HepG2 (cell line): ENCODE results near the gene ACKR3. TPM values are rescaled to one million over a fixed set of nuclear protein-coding genes. Genes with fewer than 3 reads are reported as not detected.

Source experiments
- ATAC-seq: fragments of 200-7000 bp; cut with Tn5 transposase; 3 replicates; pipeline ENCODE4 v1.9.1; 2020; ENCODE audit warnings: mild to moderate bottlenecking, moderate library complexity
- BruUV-seq: library from RNA; stranded (reverse); fragments of 400-500 nt; replicated peaks from 2 replicates; lab custom pipeline; 2021; lab: Mats Ljungman, UMichigan
- CTCF ChIA-PET: fragments of 300-600 bp; formaldehyde crosslinking; extraction: SDS; loops from one replicate; lab custom pipeline; 2021; ENCODE audit warnings: low total read pairs, inconsistent platforms, low intra/inter-chr PET ratio; lab: Yijun Ruan, JAX
- POLR2A ChIA-PET: fragments of 350-600 bp; sonication (Branson Sonifier 250); formaldehyde crosslinking; loops from one replicate; lab custom pipeline; 2020; ENCODE audit warnings: antibody characterized with exemption, inconsistent platforms; lab: Yijun Ruan, JAX
- DNase-seq: peaks from one replicate; pipeline ENCODE4 v3.0.0-alpha.2; 2015; ENCODE audit warnings: low spot score
- FAIRE-seq: peaks from 3 replicates; lab custom pipeline; 2011; peaks lifted over from hg19 to GRCh38; lab: Jason Lieb, UNC
- H2AFZ ChIP-seq: one replicate; pipeline ENCODE4 v1.6.1; 2011; ENCODE audit warnings: low read length, inconsistent platforms
- H3K27ac ChIP-seq: fragments of 300-600 bp; 3 replicates; pipeline ENCODE4 v1.8.0; 2011; ENCODE audit warnings: mixed run types, mild to moderate bottlenecking, mixed read lengths, low read length, inconsistent platforms; ENCODE audit not compliant: insufficient read depth; ENCODE audit errors: extremely low read length
- H3K27me3 ChIP-seq, 2 experiments: fragments of 200-600 bp in 1 of 2; 2 replicates in 1 of 2; 3 replicates in 1 of 2; pipeline versions ENCODE4 v1.6.0 to v1.8.0; 2011; ENCODE audit warnings: low read length in 2 of 2, mild to moderate bottlenecking in 2 of 2, moderate library complexity in 2 of 2, inconsistent platforms in 1 of 2; ENCODE audit not compliant: insufficient read depth in 2 of 2, control insufficient read depth in 1 of 2
- H3K36me3 ChIP-seq, 2 experiments: fragments of 200-600 bp in 1 of 2; replicated peaks in 1 of 2; 2 replicates in 1 of 2; 3 replicates in 1 of 2; pipeline versions ENCODE4 v1.5.1 to v1.8.0; 2011; ENCODE audit warnings: low read length in 2 of 2, inconsistent platforms in 1 of 2; ENCODE audit not compliant: insufficient read depth in 2 of 2, control insufficient read depth in 1 of 2
- H3K4me1 ChIP-seq: 2 replicates; pipeline ENCODE4 v1.5.1; 2012; ENCODE audit warnings: low read length, inconsistent platforms; ENCODE audit not compliant: insufficient read depth
- H3K4me2 ChIP-seq: 2 replicates; pipeline ENCODE4 v1.6.0; 2011; ENCODE audit warnings: low read depth, low read length, inconsistent platforms
- H3K4me3 ChIP-seq, 3 experiments: fragments of 200-600 bp in 1 of 3; sonication (generic), shearing (Covaris generic) in 1 of 3; replicated peaks in 1 of 3; 2 replicates each; pipeline ENCODE4 v1.5.1; 2011 to 2016; ENCODE audit warnings: low read length in 3 of 3, inconsistent platforms in 2 of 3, low read depth in 2 of 3, mild to moderate bottlenecking in 2 of 3, control low read depth in 1 of 3, mixed read lengths in 1 of 3; ENCODE audit not compliant: insufficient read depth in 1 of 3
- H3K79me2 ChIP-seq: one replicate; pipeline ENCODE4 v1.6.1; 2011; ENCODE audit warnings: low read length, inconsistent platforms; ENCODE audit not compliant: insufficient read depth
- H3K9ac ChIP-seq: 2 replicates; pipeline ENCODE4 v1.6.0; 2011; ENCODE audit warnings: mild to moderate bottlenecking, low read depth, low read length, inconsistent platforms; ENCODE audit not compliant: insufficient read depth
- H3K9me3 ChIP-seq: 2 replicates; pipeline ENCODE4 v1.5.1; 2012; ENCODE audit warnings: mild to moderate bottlenecking, low read length
- H4K20me1 ChIP-seq: 2 replicates; pipeline ENCODE4 v1.6.0; 2011; ENCODE audit warnings: inconsistent platforms, mild to moderate bottlenecking, low read length, moderate library complexity; ENCODE audit not compliant: insufficient read depth
- CEBPB ChIP-seq: IDR thresholded peaks from 2 replicates; pipeline ENCODE4 v1.6.1; 2011; ENCODE audit warnings: low read depth, low read length, improper control_type of control experiment, borderline replicate concordance
- CREM ChIP-seq, 2 experiments: sonication (generic) in 1 of 2; formaldehyde crosslinking in 1 of 2; IDR thresholded peaks; 2 replicates each; pipeline versions ENCODE4 v1.4.0 to v1.6.1; 2016 to 2020; ENCODE audit warnings: antibody characterized with exemption in 1 of 2, mild to moderate bottlenecking in 1 of 2, missing genetic modification reagents in 1 of 2
- HNF4G ChIP-seq, 2 experiments: sonication (generic) in 1 of 2; formaldehyde crosslinking in 1 of 2; IDR thresholded peaks; 2 replicates each; pipeline versions ENCODE4 v1.4.0 to v1.6.1; 2011 to 2020; ENCODE audit warnings: borderline replicate concordance in 2 of 2, low read depth in 2 of 2, mild to moderate bottlenecking in 2 of 2, low read length in 1 of 2, missing genetic modification reagents in 1 of 2, moderate library complexity in 1 of 2
- NCOA1 ChIP-seq: sonication (generic); formaldehyde crosslinking; IDR thresholded peaks from 2 replicates; pipeline ENCODE4 v1.9.0; 2021; ENCODE audit warnings: missing genetic modification reagents
- NR1H2 ChIP-seq: sonication (generic); formaldehyde crosslinking; IDR thresholded peaks from 2 replicates; pipeline ENCODE4 v1.8.1; 2022; ENCODE audit warnings: low read depth, missing genetic modification reagents, borderline replicate concordance
- ZKSCAN8 ChIP-seq: IDR thresholded peaks from 2 replicates; pipeline ENCODE4 v1.6.1; 2016; ENCODE audit warnings: borderline replicate concordance, missing genetic modification reagents, missing compliant biosample characterization
- ZNF251 ChIP-seq: sonication (generic); formaldehyde crosslinking; IDR thresholded peaks from 2 replicates; pipeline ENCODE4 v1.9.0; 2021; ENCODE audit warnings: mild to moderate bottlenecking, missing genetic modification reagents
- WGBS: methylation state at CpG from one replicate; pipeline ENCODE4 v1.1.6; 2017; ENCODE audit warnings: low lambda C conversion rate; 5-methylcytosine and 5-hydroxymethylcytosine counted together
- in situ Hi-C: cut with HindIII; loops from 2 replicates; pipeline ENCODE4 v1.10.0; 2017; ENCODE audit warnings: low pct_unique_long_range_greater_than_20kb; ENCODE audit not compliant: extremely low pct_ligation_motif_present
- intact Hi-C: fragments of 100-400 bp; cut with micrococcal nuclease; formaldehyde crosslinking; loops from one replicate; pipeline ENCODE4 v1.10.0; 2022; ENCODE audit not compliant: unreplicated experiment
- polyA plus RNA-seq, 8 experiments: library from polyadenylated mRNA; depleted of rRNA in 3 of 8; stranded (reverse) in 7 of 8; unstranded in 1 of 8; fragments of >200 nt; fragmentation: Illumina TruSeq in 4 of 8; extraction: Trizol in 4 of 8; gene quantifications; 2 replicates each; pipeline versions ENCODE4 v1.2.1 to v1.2.3, GENCODE V29; 2011 to 2016; ENCODE audit warnings: low read depth in 4 of 8, missing spikeins in 1 of 8, mixed read lengths in 1 of 8; ENCODE audit not compliant: insufficient read depth in 1 of 8
- total RNA-seq, 5 experiments: library from RNA; depleted of rRNA; stranded (reverse); fragments of >200 nt; fragmentation: Illumina TruSeq; extraction: Trizol; gene quantifications; 2 replicates each; pipeline ENCODE4 v1.2.3, GENCODE V29; 2016; ENCODE audit warnings: low read depth in 1 of 5
- TF ChIP-seq, protein P1 (sequence below): sonication (generic); formaldehyde crosslinking; IDR thresholded peaks from 2 replicates; pipeline ENCODE4 v1.5.1; 2020; ENCODE audit warnings: mild to moderate bottlenecking, missing genetic modification reagents, moderate library complexity
- TF ChIP-seq, protein P2 (sequence below): sonication (generic); formaldehyde crosslinking; IDR thresholded peaks from 2 replicates; pipeline ENCODE4 v1.4.0; 2020; ENCODE audit warnings: missing genetic modification reagents
- TF ChIP-seq, protein P3 (sequence below): sonication (generic); formaldehyde crosslinking; IDR thresholded peaks from 2 replicates; pipeline ENCODE4 v1.5.0; 2020; ENCODE audit warnings: missing genetic modification reagents
- TF ChIP-seq, protein P4 (sequence below): sonication (generic); formaldehyde crosslinking; IDR thresholded peaks from 2 replicates; pipeline ENCODE4 v1.4.0; 2020; ENCODE audit warnings: mild to moderate bottlenecking, missing genetic modification reagents, borderline replicate concordance

ACKR3 gene
- total and polyA plus RNA-seq, 2 of the 13 experiments (the other 11 are each of a cell fraction or from before 2014, with no cell fraction given), result not detected

DNA sequence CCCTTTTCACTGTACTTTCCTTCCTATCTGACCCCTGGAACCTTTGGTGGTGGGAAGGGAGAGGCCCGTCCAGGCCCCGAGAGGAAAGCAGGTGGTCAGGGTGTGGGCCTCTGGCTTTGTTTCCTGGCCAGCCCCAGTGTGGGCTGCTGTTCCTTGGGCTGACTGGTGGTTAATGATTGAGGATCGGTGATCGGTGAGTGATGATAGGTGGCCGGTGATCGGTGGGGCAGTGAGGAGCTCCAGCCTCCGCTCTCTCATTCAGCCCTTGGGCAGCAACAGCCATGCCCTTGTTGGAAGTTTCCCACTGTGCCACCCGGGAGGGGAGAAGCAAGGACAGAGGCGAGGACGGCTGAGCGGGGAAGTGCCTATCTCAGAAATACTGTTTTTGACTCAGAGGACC lies 7.3 kb downstream of the ACKR3 start:
- Histone ChIP-seq H3K36me3 (no peaks in the 10 kb centered on the region), H3K4me2 (no peak overlapping the region), H4K20me1 (no peaks in the 10 kb centered on the region), H3K79me2 (no peaks in the 10 kb centered on the region), H3K4me3 (no peak overlapping the region), H3K9me3 (no peaks in the 10 kb centered on the region), H3K27me3 (peaks cover 5 to 50% of the 10 kb centered on the region in 2 experiments), H3K4me1 (no peaks in the 10 kb centered on the region), H3K27ac (no peak overlapping the region), H2AFZ (no peak overlapping the region), H3K9ac (no peak overlapping the region)
- DNase-seq, result no peak
- BruUV-seq, result no TSS peak
- intact Hi-C loops, result no loop called here
- POLR2A ChIA-PET, result no interaction called here
- CTCF ChIA-PET, result no interaction called here
- FAIRE-seq, result no peak
- ATAC-seq, result no peak
- WGBS, result 66% methylated on average over 11 of the region's 11 CpGs
- in situ Hi-C loops, result no loop called here
- TF ChIP-seq, protein P1, sequence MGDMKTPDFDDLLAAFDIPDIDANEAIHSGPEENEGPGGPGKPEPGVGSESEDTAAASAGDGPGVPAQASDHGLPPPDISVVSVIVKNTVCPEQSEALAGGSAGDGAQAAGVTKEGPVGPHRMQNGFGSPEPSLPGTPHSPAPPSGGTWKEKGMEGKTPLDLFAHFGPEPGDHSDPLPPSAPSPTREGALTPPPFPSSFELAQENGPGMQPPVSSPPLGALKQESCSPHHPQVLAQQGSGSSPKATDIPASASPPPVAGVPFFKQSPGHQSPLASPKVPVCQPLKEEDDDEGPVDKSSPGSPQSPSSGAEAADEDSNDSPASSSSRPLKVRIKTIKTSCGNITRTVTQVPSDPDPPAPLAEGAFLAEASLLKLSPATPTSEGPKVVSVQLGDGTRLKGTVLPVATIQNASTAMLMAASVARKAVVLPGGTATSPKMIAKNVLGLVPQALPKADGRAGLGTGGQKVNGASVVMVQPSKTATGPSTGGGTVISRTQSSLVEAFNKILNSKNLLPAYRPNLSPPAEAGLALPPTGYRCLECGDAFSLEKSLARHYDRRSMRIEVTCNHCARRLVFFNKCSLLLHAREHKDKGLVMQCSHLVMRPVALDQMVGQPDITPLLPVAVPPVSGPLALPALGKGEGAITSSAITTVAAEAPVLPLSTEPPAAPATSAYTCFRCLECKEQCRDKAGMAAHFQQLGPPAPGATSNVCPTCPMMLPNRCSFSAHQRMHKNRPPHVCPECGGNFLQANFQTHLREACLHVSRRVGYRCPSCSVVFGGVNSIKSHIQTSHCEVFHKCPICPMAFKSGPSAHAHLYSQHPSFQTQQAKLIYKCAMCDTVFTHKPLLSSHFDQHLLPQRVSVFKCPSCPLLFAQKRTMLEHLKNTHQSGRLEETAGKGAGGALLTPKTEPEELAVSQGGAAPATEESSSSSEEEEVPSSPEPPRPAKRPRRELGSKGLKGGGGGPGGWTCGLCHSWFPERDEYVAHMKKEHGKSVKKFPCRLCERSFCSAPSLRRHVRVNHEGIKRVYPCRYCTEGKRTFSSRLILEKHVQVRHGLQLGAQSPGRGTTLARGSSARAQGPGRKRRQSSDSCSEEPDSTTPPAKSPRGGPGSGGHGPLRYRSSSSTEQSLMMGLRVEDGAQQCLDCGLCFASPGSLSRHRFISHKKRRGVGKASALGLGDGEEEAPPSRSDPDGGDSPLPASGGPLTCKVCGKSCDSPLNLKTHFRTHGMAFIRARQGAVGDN, result no peak
- TF ChIP-seq ZNF251 (CRISPR knock-in tag) (no peak), ZKSCAN8 (CRISPR knock-in tag) (no peak), CREM (IDR thresholded peaks at IDR 0.05) (no peak), CREM (CRISPR knock-in tag; IDR thresholded peaks at IDR 0.05) (no peak), NR1H2 (CRISPR knock-in tag) (no peak), CEBPB (no peak), HNF4G (IDR thresholded peaks at IDR 0.05; ENCODE audit: borderline replicate concordance, low read depth, low read length) (no peak), HNF4G (CRISPR knock-in tag; IDR thresholded peaks at IDR 0.05; ENCODE audit: borderline replicate concordance, low read depth) (no peak), NCOA1 (CRISPR knock-in tag) (no peak)
- TF ChIP-seq, protein P2, sequence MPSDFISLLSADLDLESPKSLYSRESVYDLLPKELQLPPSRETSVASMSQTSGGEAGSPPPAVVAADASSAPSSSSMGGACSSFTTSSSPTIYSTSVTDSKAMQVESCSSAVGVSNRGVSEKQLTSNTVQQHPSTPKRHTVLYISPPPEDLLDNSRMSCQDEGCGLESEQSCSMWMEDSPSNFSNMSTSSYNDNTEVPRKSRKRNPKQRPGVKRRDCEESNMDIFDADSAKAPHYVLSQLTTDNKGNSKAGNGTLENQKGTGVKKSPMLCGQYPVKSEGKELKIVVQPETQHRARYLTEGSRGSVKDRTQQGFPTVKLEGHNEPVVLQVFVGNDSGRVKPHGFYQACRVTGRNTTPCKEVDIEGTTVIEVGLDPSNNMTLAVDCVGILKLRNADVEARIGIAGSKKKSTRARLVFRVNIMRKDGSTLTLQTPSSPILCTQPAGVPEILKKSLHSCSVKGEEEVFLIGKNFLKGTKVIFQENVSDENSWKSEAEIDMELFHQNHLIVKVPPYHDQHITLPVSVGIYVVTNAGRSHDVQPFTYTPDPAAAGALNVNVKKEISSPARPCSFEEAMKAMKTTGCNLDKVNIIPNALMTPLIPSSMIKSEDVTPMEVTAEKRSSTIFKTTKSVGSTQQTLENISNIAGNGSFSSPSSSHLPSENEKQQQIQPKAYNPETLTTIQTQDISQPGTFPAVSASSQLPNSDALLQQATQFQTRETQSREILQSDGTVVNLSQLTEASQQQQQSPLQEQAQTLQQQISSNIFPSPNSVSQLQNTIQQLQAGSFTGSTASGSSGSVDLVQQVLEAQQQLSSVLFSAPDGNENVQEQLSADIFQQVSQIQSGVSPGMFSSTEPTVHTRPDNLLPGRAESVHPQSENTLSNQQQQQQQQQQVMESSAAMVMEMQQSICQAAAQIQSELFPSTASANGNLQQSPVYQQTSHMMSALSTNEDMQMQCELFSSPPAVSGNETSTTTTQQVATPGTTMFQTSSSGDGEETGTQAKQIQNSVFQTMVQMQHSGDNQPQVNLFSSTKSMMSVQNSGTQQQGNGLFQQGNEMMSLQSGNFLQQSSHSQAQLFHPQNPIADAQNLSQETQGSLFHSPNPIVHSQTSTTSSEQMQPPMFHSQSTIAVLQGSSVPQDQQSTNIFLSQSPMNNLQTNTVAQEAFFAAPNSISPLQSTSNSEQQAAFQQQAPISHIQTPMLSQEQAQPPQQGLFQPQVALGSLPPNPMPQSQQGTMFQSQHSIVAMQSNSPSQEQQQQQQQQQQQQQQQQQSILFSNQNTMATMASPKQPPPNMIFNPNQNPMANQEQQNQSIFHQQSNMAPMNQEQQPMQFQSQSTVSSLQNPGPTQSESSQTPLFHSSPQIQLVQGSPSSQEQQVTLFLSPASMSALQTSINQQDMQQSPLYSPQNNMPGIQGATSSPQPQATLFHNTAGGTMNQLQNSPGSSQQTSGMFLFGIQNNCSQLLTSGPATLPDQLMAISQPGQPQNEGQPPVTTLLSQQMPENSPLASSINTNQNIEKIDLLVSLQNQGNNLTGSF (CRISPR knock-in tag), result no peak
- TF ChIP-seq, protein P3, sequence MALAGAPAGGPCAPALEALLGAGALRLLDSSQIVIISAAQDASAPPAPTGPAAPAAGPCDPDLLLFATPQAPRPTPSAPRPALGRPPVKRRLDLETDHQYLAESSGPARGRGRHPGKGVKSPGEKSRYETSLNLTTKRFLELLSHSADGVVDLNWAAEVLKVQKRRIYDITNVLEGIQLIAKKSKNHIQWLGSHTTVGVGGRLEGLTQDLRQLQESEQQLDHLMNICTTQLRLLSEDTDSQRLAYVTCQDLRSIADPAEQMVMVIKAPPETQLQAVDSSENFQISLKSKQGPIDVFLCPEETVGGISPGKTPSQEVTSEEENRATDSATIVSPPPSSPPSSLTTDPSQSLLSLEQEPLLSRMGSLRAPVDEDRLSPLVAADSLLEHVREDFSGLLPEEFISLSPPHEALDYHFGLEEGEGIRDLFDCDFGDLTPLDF, result no peak
- TF ChIP-seq, protein P4, sequence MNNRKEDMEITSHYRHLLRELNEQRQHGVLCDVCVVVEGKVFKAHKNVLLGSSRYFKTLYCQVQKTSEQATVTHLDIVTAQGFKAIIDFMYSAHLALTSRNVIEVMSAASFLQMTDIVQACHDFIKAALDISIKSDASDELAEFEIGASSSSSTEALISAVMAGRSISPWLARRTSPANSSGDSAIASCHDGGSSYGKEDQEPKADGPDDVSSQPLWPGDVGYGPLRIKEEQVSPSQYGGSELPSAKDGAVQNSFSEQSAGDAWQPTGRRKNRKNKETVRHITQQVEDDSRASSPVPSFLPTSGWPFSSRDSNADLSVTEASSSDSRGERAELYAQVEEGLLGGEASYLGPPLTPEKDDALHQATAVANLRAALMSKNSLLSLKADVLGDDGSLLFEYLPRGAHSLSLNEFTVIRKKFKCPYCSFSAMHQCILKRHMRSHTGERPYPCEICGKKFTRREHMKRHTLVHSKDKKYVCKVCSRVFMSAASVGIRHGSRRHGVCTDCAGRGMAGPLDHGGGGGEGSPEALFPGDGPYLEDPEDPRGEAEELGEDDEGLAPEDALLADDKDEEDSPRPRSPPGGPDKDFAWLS (CRISPR knock-in tag), result no peak
